Skeletal muscle tissue (tissue), 4 donors: ENCODE results near the gene OR1L8. TPM values are rescaled to one million over a fixed set of nuclear protein-coding genes. Genes with fewer than 3 reads are reported as not detected.

Experiments used
- H3K27ac ChIP-seq: one replicate; pipeline ENCODE4 v1.7.0; 2013; ENCODE audit warnings: mild to moderate bottlenecking, low read depth, low read length, inconsistent platforms
- H3K27me3 ChIP-seq, 3 donors: one replicate each; pipeline ENCODE4 v1.7.0; 2013; ENCODE audit warnings: low read length in 3 of 3; ENCODE audit not compliant: control insufficient read depth in 3 of 3, insufficient read depth in 3 of 3
- H3K36me3 ChIP-seq, 3 donors: one replicate each; pipeline ENCODE4 v1.7.0; 2013; ENCODE audit warnings: low read length in 3 of 3; ENCODE audit not compliant: control insufficient read depth in 3 of 3, insufficient read depth in 3 of 3
- H3K4me1 ChIP-seq, 3 donors: one replicate each; pipeline ENCODE4 v1.7.0; 2013; ENCODE audit warnings: low read length in 3 of 3, mild to moderate bottlenecking in 3 of 3; ENCODE audit not compliant: control insufficient read depth in 3 of 3, insufficient read depth in 3 of 3
- H3K4me3 ChIP-seq, 3 donors: one replicate each; pipeline ENCODE4 v1.7.0; 2013; ENCODE audit warnings: low read length in 3 of 3
- H3K9ac ChIP-seq, 3 donors: one replicate each; pipeline ENCODE4 v1.7.0; 2013; ENCODE audit warnings: low read length in 3 of 3, mild to moderate bottlenecking in 3 of 3, moderate library complexity in 2 of 3, low read depth in 1 of 3
- H3K9me3 ChIP-seq, 3 donors: one replicate each; pipeline ENCODE4 v1.7.0; 2013; ENCODE audit warnings: low read length in 3 of 3; ENCODE audit not compliant: control insufficient read depth in 3 of 3
- total RNA-seq: library from RNA; depleted of rRNA; stranded (reverse); fragments of >200 nt; gene quantifications from one replicate; pipeline ENCODE4 v1.2.3, GENCODE V29; 2014
- donor health status: Osteomylitis.

Gene OR1L8
- total RNA-seq, 1 donor from 2014 or later = not detected

DNA sequence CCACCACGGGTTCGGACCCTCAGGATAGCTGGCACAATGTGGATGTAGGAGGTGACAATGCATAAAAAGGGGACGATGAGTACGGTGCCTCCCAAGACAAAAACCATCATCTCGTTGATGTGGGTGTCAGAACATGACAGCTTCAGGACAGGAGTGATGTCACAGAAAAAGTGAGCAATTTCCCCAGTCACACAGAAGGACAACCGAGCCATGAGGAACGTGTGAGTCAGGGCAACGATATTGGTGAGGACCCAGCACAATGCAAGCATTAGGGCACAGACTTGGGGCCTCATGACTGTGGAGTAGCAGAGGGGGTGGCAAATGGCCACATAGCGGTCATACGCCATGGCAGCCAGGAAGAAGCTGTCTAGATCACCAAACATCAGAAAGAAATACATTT lies 56.6 kb downstream of the OR1L8 start:
- Histone ChIP-seq H3K9ac (no peak overlapping the region), H3K4me3 (no peak overlapping the region), H3K36me3 (no peaks in the 10 kb centered on the region), H3K9me3 (no peaks in the 10 kb centered on the region), H3K27ac (no peak overlapping the region), H3K4me1 (no peaks in the 10 kb centered on the region), H3K27me3 (peaks cover 0 to 2% (median 2%) of the 10 kb centered on the region in 3 donors)

DNA sequence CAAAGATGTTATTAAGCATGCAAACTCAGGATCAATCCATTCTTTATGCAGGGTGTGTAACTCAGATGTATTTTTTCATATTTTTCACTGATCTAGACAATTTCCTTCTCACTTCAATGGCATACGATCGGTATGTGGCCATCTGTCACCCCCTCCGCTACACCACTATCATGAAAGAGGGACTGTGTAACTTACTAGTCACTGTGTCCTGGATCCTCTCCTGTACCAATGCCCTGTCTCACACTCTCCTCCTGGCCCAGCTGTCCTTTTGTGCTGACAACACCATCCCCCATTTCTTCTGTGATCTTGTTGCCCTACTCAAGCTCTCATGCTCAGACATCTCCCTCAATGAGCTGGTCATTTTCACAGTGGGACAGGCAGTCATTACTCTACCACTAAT lies 63.8 kb downstream of the OR1L8 start:
- H3K9ac ChIP-seq = no peak overlapping the region
- H3K27me3 ChIP-seq = peaks cover 0 to 3% (median 3%) of the 10 kb centered on the region in 3 donors
- H3K9me3 ChIP-seq = no peaks in the 10 kb centered on the region
- H3K4me1 ChIP-seq = no peaks in the 10 kb centered on the region
- no peak overlapping the region for H3K27ac ChIP-seq
- H3K4me3 ChIP-seq = no peak overlapping the region
- H3K36me3 ChIP-seq = no peaks in the 10 kb centered on the region

DNA sequence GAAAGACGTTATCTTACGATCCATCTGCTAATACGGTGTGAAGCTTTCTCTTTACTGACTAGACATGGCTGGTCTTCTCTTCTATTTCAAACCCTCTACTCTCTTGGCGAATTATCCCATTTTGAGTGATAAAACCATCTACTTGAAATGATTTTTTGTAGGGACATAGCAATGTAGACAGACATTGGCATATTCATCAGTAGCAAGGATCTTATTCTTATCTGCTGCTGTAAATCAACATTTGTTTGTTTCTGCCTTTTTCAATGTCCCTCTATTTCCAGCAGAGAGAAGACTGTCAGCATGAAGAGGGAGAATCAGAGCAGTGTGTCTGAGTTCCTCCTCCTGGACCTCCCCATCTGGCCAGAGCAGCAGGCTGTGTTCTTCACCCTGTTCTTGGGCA lies 64.3 kb downstream of the OR1L8 start, which contains the start of gene OR1J4:
OR1J4 (plus strand) TSS at position 301 of the 400 bp plus-strand sequence; CDS start at position 301, 0 bp downstream.
- Histone ChIP-seq H3K4me3 (no peak within 1 kb of the TSS), H3K36me3 (no peaks in the 10 kb centered on the region), H3K4me1 (no peaks in the 10 kb centered on the region), H3K9me3 (no peaks in the 10 kb centered on the region), H3K27me3 (peaks cover 0 to 3% (median 3%) of the 10 kb centered on the region in 3 donors), H3K27ac (no peak within 1 kb of the TSS), H3K9ac (no peak within 1 kb of the TSS)

DNA sequence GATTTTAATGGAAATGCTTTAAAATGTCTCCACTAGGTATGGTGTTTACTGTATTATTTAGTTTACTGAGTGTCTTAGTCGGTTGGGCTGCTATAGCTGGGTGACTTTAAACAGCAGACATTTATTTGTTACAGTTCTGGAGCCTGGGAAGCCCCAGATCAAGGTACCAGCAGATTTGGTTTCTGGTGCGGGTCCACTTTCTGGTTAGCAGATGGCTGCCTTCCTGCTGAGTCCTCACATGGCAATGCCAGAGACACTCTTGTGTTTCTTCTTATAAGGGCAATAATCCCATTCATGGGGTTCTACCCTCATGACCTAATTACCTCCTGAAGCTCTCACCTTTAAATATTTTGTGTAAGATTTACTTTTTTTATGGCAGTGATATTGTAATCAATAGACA lies 65.0 kb downstream of the OR1L8 start:
- Histone ChIP-seq H3K27me3 (peaks cover 0 to 3% (median 3%) of the 10 kb centered on the region in 3 donors), H3K27ac (no peak overlapping the region), H3K4me3 (no peak overlapping the region), H3K4me1 (no peaks in the 10 kb centered on the region), H3K9me3 (no peaks in the 10 kb centered on the region), H3K9ac (no peak overlapping the region), H3K36me3 (no peaks in the 10 kb centered on the region)

Other genes with a start within 250 kb of the OR1L8 start
- gene PTGS1, start 212.4 kb downstream of the OR1L8 start, total RNA-seq = 2.6 TPM
- not detected for gene OR1J1, start 105.5 kb downstream of the OR1L8 start, total RNA-seq
- gene OR1J2, start 72.6 kb downstream of the OR1L8 start, total RNA-seq = not detected
- gene OR1J4, start 64.2 kb downstream of the OR1L8 start, total RNA-seq = not detected
- gene OR1N1, start 56.1 kb downstream of the OR1L8 start, total RNA-seq = not detected
- gene OR1N2, start 30.3 kb downstream of the OR1L8 start, total RNA-seq = not detected
- not detected for gene OR1Q1, start 31.4 kb upstream of the OR1L8 start, total RNA-seq
- 0.52 TPM for gene OR1B1, start 74.2 kb upstream of the OR1L8 start, total RNA-seq
- not detected for gene OR1L1, start 78.3 kb upstream of the OR1L8 start, total RNA-seq
- gene OR1L3, start 91.7 kb upstream of the OR1L8 start, total RNA-seq = not detected
- gene OR1L4, start 140.6 kb upstream of the OR1L8 start, total RNA-seq = not detected
- gene OR1L6, start 158.9 kb upstream of the OR1L8 start, total RNA-seq = not detected
- not detected for gene OR5C1, start 205.5 kb upstream of the OR1L8 start, total RNA-seq
- gene OR1K1, start 216.7 kb upstream of the OR1L8 start, total RNA-seq = not detected
- 23.5 TPM for gene PDCL, start 245.2 kb upstream of the OR1L8 start, total RNA-seq